Measurements from ENCODE around the gene AUTS2.

DNA sequence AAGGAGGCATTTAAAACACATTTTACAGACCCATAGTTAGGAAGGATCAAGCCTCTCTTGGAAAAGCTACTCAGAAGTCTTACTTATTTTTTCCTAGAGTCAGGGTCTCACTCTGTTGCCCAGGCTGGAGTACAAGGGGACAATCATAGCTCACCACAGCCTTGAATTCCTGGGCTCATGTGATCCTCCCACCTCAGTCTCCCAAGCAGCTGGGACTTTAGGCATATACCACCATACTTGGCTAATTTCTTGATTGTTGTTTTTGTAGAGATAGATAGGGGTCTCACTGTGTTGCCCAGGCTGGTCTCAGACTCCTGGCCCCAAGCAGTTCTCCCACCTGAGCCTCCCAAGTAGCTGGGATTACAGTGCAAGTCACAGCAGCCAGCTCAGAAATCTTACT lies 1179.0 kb downstream of the AUTS2 start:
- TF ChIP-seq, protein P1, sequence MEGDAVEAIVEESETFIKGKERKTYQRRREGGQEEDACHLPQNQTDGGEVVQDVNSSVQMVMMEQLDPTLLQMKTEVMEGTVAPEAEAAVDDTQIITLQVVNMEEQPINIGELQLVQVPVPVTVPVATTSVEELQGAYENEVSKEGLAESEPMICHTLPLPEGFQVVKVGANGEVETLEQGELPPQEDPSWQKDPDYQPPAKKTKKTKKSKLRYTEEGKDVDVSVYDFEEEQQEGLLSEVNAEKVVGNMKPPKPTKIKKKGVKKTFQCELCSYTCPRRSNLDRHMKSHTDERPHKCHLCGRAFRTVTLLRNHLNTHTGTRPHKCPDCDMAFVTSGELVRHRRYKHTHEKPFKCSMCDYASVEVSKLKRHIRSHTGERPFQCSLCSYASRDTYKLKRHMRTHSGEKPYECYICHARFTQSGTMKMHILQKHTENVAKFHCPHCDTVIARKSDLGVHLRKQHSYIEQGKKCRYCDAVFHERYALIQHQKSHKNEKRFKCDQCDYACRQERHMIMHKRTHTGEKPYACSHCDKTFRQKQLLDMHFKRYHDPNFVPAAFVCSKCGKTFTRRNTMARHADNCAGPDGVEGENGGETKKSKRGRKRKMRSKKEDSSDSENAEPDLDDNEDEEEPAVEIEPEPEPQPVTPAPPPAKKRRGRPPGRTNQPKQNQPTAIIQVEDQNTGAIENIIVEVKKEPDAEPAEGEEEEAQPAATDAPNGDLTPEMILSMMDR (IDR thresholded peaks at IDR 0.05; ENCODE audit: poor library complexity, severe bottlenecking) = no peak
- no peak for TF ChIP-seq TAF1 (IDR thresholded peaks at IDR 0.05; ENCODE audit: low read depth)
- no peak for TF ChIP-seq POLR2AphosphoS5 (IDR thresholded peaks at IDR 0.05)
- no peak for TF ChIP-seq SMC3 (conservative IDR thresholded peaks at IDR 0.05; ENCODE audit: poor library complexity)
